ENCODE results near the gene MYCBPAP. TPM values are rescaled to one million over a fixed set of nuclear protein-coding genes. Genes with fewer than 3 reads are reported as not detected.
A peak's percentile ranks its signal among the peaks of the same experiment; 100 is the strongest.

MYCBPAP gene
- total RNA-seq, 4 donors from 2014 or later: 0.78 to 3.2 (median 1.6) TPM

DNA sequence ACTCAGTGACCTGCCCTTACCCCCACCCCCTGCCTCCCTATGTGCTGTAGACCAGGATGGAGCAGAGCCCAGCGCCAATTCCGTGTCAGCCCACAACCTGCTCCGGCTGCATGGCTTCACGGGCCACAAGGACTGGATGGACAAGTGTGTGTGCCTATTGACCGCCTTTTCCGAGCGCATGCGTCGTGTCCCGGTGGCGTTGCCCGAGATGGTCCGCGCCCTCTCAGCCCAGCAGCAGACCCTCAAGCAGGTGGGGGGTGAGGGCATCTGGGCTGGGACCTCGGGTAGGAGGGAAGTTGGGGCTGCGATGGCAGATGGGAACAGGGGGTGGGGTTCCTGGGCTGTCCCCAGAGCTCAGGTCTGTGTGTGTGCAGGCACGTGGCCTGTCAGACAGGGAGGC lies 46.0 kb downstream of the MYCBPAP start:
- no peak for DNase-seq
- H3K27me3 ChIP-seq: no peaks in the 10 kb centered on the region
- no peak overlapping the region for H3K27ac ChIP-seq
- no peak overlapping the region for H3K4me3 ChIP-seq (replicated peaks in 1 of 3)
- intact Hi-C loops (cut with DNase I): loop anchor here (5.0 kb wide), 1 partner anchor 143 kb away; no protein-coding TSS in a partner anchor
- no peaks in the 10 kb centered on the region for H3K9me3 ChIP-seq
- H3K4me1 ChIP-seq: peaks cover 28 to 38% of the 10 kb centered on the region in 2 donors
- H3K36me3 ChIP-seq: peaks cover 0 to 7% of the 10 kb centered on the region in 2 donors
- 95% methylated on average over 4 to 17 of the region's 17 CpGs for WGBS, 2 donors
- no peak for TF ChIP-seq POLR2A (IDR thresholded peaks at IDR 0.05)
- TF ChIP-seq, protein P1, sequence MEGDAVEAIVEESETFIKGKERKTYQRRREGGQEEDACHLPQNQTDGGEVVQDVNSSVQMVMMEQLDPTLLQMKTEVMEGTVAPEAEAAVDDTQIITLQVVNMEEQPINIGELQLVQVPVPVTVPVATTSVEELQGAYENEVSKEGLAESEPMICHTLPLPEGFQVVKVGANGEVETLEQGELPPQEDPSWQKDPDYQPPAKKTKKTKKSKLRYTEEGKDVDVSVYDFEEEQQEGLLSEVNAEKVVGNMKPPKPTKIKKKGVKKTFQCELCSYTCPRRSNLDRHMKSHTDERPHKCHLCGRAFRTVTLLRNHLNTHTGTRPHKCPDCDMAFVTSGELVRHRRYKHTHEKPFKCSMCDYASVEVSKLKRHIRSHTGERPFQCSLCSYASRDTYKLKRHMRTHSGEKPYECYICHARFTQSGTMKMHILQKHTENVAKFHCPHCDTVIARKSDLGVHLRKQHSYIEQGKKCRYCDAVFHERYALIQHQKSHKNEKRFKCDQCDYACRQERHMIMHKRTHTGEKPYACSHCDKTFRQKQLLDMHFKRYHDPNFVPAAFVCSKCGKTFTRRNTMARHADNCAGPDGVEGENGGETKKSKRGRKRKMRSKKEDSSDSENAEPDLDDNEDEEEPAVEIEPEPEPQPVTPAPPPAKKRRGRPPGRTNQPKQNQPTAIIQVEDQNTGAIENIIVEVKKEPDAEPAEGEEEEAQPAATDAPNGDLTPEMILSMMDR (IDR thresholded peaks at IDR 0.05): no peak

DNA sequence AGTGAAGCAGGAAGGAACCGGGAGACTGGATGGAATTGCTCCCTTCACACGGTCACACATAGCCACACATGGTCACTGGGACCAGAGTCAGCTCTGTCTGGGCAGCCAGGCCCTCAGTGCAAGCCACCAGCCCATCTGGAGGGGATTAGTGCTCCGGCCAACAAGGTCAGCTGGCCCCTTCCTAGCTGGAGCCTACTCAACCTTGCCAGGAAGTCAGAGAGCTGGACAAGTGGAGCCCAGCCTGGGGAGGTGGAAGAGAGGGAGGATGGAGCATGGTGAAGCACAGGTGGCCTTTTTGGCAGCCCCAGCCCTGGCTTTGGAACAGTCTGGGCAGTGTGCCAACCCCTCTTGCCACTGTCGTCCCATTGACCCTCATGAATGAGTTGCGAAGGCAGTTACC lies 48.6 kb downstream of the MYCBPAP start:
- H3K27me3 ChIP-seq: peaks cover 10% of the 10 kb centered on the region
- peaks cover 0 to 7% of the 10 kb centered on the region in 2 donors for H3K36me3 ChIP-seq
- H3K27ac ChIP-seq: peak overlapping the region in 2 of 3 donors; percentile 1 to 21
- peak; percentile 89 to 93 for DNase-seq
- TF ChIP-seq, protein P1 (IDR thresholded peaks at IDR 0.05): no peak
- no peak for TF ChIP-seq POLR2A (IDR thresholded peaks at IDR 0.05)
- 20 to 34% methylated on average over 4 to 5 of the region's 5 CpGs for WGBS, 2 donors
- no peak overlapping the region for H3K4me3 ChIP-seq (replicated peaks in 1 of 3)
- intact Hi-C loops (cut with DNase I): no loop called here
- H3K9me3 ChIP-seq: no peaks in the 10 kb centered on the region
- H3K4me1 ChIP-seq: peaks cover 48 to 57% of the 10 kb centered on the region in 2 donors

DNA sequence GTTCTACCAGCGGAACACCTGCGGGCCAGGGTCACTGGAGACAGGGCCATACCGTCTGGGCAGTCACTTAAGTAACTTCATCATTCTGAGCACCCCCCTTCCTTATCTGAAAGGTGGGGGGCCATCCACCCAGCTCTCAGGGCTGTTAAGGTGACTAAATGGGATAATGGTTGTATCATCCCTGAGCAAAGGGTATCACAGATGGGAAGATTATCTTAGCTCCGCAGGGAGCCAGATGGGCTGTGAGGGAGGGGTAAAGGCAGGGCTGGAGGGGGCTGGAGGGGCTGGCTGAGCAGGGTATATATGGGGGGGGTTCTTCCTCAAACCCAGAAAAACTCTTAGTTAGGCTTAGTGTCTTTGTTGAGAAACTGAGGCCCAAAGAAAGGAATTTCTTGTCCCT lies 49.4 kb downstream of the MYCBPAP start:
- DNase-seq: no peak
- no peaks in the 10 kb centered on the region for H3K9me3 ChIP-seq
- intact Hi-C loops (cut with DNase I): no loop called here
- H3K4me1 ChIP-seq: peaks cover 52 to 62% of the 10 kb centered on the region in 2 donors
- TF ChIP-seq, protein P1 (IDR thresholded peaks at IDR 0.05): no peak
- no peak for TF ChIP-seq POLR2A (IDR thresholded peaks at IDR 0.05)
- H3K27ac ChIP-seq: no peak overlapping the region
- H3K36me3 ChIP-seq: peaks cover 0 to 7% of the 10 kb centered on the region in 2 donors
- WGBS, 2 donors: 90 to 96% methylated on average over 4 of the region's 4 CpGs
- peaks cover 10% of the 10 kb centered on the region for H3K27me3 ChIP-seq
- no peak overlapping the region for H3K4me3 ChIP-seq (replicated peaks in 1 of 3)

DNA sequence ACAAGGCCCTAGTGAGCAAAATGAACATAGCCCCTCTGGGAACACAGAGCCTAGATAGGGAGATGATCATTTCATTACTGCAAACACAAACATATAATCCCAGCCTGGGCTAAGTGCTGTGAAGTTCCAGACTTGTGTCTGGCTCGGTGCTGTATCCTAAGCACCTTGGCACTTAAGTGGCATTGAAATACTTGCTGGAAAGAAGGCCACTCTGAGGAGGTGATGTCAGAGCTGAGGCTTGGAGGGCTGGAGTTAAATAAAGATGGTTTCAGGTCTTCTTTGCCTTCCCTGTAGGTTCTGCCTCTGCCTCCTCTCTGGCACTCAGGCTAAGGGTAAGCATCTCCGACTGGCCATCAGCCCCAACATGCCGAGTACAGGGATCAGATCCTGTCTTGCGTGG lies 49.9 kb downstream of the MYCBPAP start:
- H3K27me3 ChIP-seq: peaks cover 10% of the 10 kb centered on the region
- peaks cover 52 to 62% of the 10 kb centered on the region in 2 donors for H3K4me1 ChIP-seq
- intact Hi-C loops (cut with DNase I): no loop called here

DNA sequence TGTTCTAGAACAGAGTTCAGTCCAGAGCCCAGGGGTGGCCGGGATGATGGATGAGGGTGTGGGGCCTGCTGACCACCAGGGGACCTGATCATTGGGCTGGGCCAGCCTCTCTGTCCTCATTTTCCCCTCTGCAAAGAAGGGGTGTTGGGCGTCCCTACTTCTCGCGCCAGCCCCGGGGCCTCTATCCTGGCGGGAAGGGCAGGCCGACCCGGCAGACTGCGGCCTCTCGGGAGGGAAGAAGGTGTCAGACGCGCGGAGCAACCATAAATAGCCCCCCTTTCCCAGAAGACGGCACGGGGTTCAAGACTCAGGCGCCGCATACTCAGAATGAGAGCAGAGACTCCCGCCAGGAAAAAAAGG lies 50.3 kb downstream of the MYCBPAP start:
- no peak overlapping the region for H3K27ac ChIP-seq
- 10 to 30% methylated on average over 4 to 8 of the region's 18 CpGs for WGBS, 2 donors
- peaks cover 52 to 62% of the 10 kb centered on the region in 2 donors for H3K4me1 ChIP-seq
- peaks cover 10% of the 10 kb centered on the region for H3K27me3 ChIP-seq
- peaks cover 0 to 7% of the 10 kb centered on the region in 2 donors for H3K36me3 ChIP-seq
- DNase-seq: no peak
- H3K4me3 ChIP-seq (replicated peaks in 1 of 3): no peak overlapping the region
- TF ChIP-seq POLR2A (IDR thresholded peaks at IDR 0.05): no peak
- TF ChIP-seq, protein P1 (IDR thresholded peaks at IDR 0.05): no peak
- H3K9me3 ChIP-seq: no peaks in the 10 kb centered on the region
- intact Hi-C loops (cut with DNase I): no loop called here

More for the DNA sequence above, 49.9 kb downstream of the MYCBPAP start:
- H3K36me3 ChIP-seq: peaks cover 0 to 7% of the 10 kb centered on the region in 2 donors
- H3K27ac ChIP-seq: no peak overlapping the region
- no peak for TF ChIP-seq POLR2A (IDR thresholded peaks at IDR 0.05)
- TF ChIP-seq, protein P1 (IDR thresholded peaks at IDR 0.05): no peak
- peak; percentile 53 to 61 for DNase-seq
- WGBS, 2 donors: 40 to 53% methylated on average over 2 to 4 of the region's 4 CpGs
- no peak overlapping the region for H3K4me3 ChIP-seq (replicated peaks in 1 of 3)
- no peaks in the 10 kb centered on the region for H3K9me3 ChIP-seq

Measured in thyroid gland (tissue), 4 donors.